ENCODE results near the gene BRINP1.

- TF ChIP-seq, protein P1, sequence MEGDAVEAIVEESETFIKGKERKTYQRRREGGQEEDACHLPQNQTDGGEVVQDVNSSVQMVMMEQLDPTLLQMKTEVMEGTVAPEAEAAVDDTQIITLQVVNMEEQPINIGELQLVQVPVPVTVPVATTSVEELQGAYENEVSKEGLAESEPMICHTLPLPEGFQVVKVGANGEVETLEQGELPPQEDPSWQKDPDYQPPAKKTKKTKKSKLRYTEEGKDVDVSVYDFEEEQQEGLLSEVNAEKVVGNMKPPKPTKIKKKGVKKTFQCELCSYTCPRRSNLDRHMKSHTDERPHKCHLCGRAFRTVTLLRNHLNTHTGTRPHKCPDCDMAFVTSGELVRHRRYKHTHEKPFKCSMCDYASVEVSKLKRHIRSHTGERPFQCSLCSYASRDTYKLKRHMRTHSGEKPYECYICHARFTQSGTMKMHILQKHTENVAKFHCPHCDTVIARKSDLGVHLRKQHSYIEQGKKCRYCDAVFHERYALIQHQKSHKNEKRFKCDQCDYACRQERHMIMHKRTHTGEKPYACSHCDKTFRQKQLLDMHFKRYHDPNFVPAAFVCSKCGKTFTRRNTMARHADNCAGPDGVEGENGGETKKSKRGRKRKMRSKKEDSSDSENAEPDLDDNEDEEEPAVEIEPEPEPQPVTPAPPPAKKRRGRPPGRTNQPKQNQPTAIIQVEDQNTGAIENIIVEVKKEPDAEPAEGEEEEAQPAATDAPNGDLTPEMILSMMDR (IDR thresholded peaks at IDR 0.05), result no peak
- no peak for TF ChIP-seq POLR2A (IDR thresholded peaks at IDR 0.05)
These were observed 220.4 kb downstream of the BRINP1 start for GRCh38 chr9:119148855-119149254.
